Stimulated activated naive B cell treated with anti-CD40 and anti-IgM and Interleukin-4, amounts not matched to agents 10 μg/mL and 1 μg/mL and 100 μg/mL, for 72 hours (primary cell): ENCODE data around the gene FEM1B.
A peak's percentile ranks its signal among the peaks of the same experiment; 100 is the strongest.
"Not testable (repeated sequence)": the region's sequence is repeated elsewhere in the genome, so short reads cannot be mapped to it uniquely, and the experiment has no call there.

ENCODE experiments used
- ATAC-seq, 2 donors: fragments of 150-1000 bp; cut with Tn5 transposase; replicated peaks; 2 replicates each; pipeline ENCODE4 v1.10.0; 2021; ENCODE audit warnings: moderate library complexity in 1 of 2
- DNase-seq: peaks from one replicate; pipeline ENCODE4 v3.0.0; 2021
- H3K27ac Mint-ChIP-seq: one replicate; pipeline ENCODE4 v1.8.0; 2022; ENCODE audit warnings: mild to moderate bottlenecking, mixed read lengths
- H3K27me3 Mint-ChIP-seq, 2 donors: one replicate each; pipeline ENCODE4 v1.8.0; 2022; ENCODE audit warnings: mixed read lengths in 2 of 2
- H3K36me3 Mint-ChIP-seq, 2 donors: one replicate each; pipeline ENCODE4 v1.8.0; 2022; ENCODE audit warnings: mixed read lengths in 2 of 2, mild to moderate bottlenecking in 1 of 2
- H3K4me1 Mint-ChIP-seq, 2 donors: one replicate each; pipeline ENCODE4 v1.8.0; 2022; ENCODE audit warnings: mixed read lengths in 2 of 2, mild to moderate bottlenecking in 1 of 2
- H3K4me3 Mint-ChIP-seq, 2 donors: one replicate each; pipeline ENCODE4 v1.8.0; 2022; ENCODE audit warnings: mild to moderate bottlenecking in 2 of 2, mixed read lengths in 2 of 2, moderate library complexity in 1 of 2
- H3K9me3 Mint-ChIP-seq, 2 donors: one replicate each; pipeline ENCODE4 v1.8.0; 2022; ENCODE audit warnings: mixed read lengths in 2 of 2, mild to moderate bottlenecking in 1 of 2

Gene FEM1B

GRCh38 chr15:68277603-68278344 lies at the start of gene FEM1B:
Gene FEM1B (plus strand): TSS chr15:68277745. CDS start chr15:68278418, 673 bp downstream.
- Mint-ChIP-seq H3K27ac (peak within 1 kb of the TSS; percentile 99), H3K4me3 (peak within 1 kb of the TSS; percentile 94 to 97), H3K27me3 (no peaks in the 10 kb centered on the region), H3K4me1 (peaks cover 32 to 53% of the 10 kb centered on the region in 2 donors), H3K9me3 (no peaks in the 10 kb centered on the region), H3K36me3 (peaks cover 16 to 20% of the 10 kb centered on the region in 2 donors)
- ATAC-seq, result peak; percentile 85 to 88
- peak; percentile 90 for DNase-seq

GRCh38 chr15:68228143-68228970 lies 49.2 kb upstream of the FEM1B start:
- Mint-ChIP-seq H3K4me3 (peak overlapping the region; percentile 81 to 84), H3K9me3 (no peaks in the 10 kb centered on the region), H3K4me1 (peaks cover 38 to 72% of the 10 kb centered on the region in 2 donors), H3K27ac (peak overlapping the region; percentile 95), H3K27me3 (no peaks in the 10 kb centered on the region), H3K36me3 (peaks cover 2 to 14% of the 10 kb centered on the region in 2 donors)
- DNase-seq, result no peak
- ATAC-seq, result no peak

- peak overlapping the region; percentile 81 to 84 for H3K4me3 Mint-ChIP-seq
- peaks cover 42 to 76% of the 10 kb centered on the region in 2 donors for H3K4me1 Mint-ChIP-seq
- H3K27ac Mint-ChIP-seq, result peak overlapping the region; percentile 95
- no peaks in the 10 kb centered on the region for H3K27me3 Mint-ChIP-seq
- ATAC-seq, result peak; percentile 1
- H3K9me3 Mint-ChIP-seq, result no peaks in the 10 kb centered on the region
- DNase-seq, result peak; percentile 39
- H3K36me3 Mint-ChIP-seq, result peaks cover 2 to 14% of the 10 kb centered on the region in 2 donors
Observed at GRCh38 chr15:68228971-68229385, 48.6 kb upstream of the FEM1B start.

GRCh38 chr15:68229386-68230156 lies 48.0 kb upstream of the FEM1B start, which contains the start of gene CLN6:
Gene CLN6 (minus strand): TSS chr15:68229728. CDS start chr15:68229584, 144 bp downstream.
- no peaks in the 10 kb centered on the region for H3K9me3 Mint-ChIP-seq

GRCh38 chr15:68230157-68231100 lies 47.1 kb upstream of the FEM1B start:
- peaks cover 0 to 5% of the 10 kb centered on the region in 2 donors for H3K36me3 Mint-ChIP-seq
- peak overlapping the region; percentile 94 for H3K27ac Mint-ChIP-seq
- peak in 1 of 2 donors; percentile 22 for ATAC-seq
- peaks cover 33 to 64% of the 10 kb centered on the region in 2 donors for H3K4me1 Mint-ChIP-seq
- no peaks in the 10 kb centered on the region for H3K27me3 Mint-ChIP-seq
- H3K4me3 Mint-ChIP-seq, result peak overlapping the region; percentile 81 to 84
- peak; percentile 41 for DNase-seq
- no peaks in the 10 kb centered on the region for H3K9me3 Mint-ChIP-seq

More at GRCh38 chr15:68229386-68230156, 48.0 kb upstream of the FEM1B start, which contains the start of gene CLN6:
- peak within 1 kb of the TSS; percentile 81 to 84 for H3K4me3 Mint-ChIP-seq
- DNase-seq (peak; percentile 81), ATAC-seq (peak; percentile 78 to 87)
- no peaks in the 10 kb centered on the region for H3K27me3 Mint-ChIP-seq
- H3K27ac Mint-ChIP-seq, result peak within 1 kb of the TSS; percentile 95
- peaks cover under 1 to 13% of the 10 kb centered on the region in 2 donors for H3K36me3 Mint-ChIP-seq
- peaks cover 40 to 72% of the 10 kb centered on the region in 2 donors for H3K4me1 Mint-ChIP-seq

GRCh38 chr15:68231102-68231818 lies 46.3 kb upstream of the FEM1B start:
- no peaks in the 10 kb centered on the region for H3K9me3 Mint-ChIP-seq
- peak overlapping the region; percentile 11 to 70 for H3K4me3 Mint-ChIP-seq
- peaks cover 0 to 5% of the 10 kb centered on the region in 2 donors for H3K36me3 Mint-ChIP-seq
- H3K27ac Mint-ChIP-seq, result peak overlapping the region; percentile 84
- ATAC-seq (no peak), DNase-seq (no peak)
- H3K27me3 Mint-ChIP-seq, result no peaks in the 10 kb centered on the region
- peaks cover 33 to 55% of the 10 kb centered on the region in 2 donors for H3K4me1 Mint-ChIP-seq

- no peaks in the 10 kb centered on the region for H3K9me3 Mint-ChIP-seq
- H3K27ac Mint-ChIP-seq, result no peak overlapping the region
Observed at GRCh38 chr15:68232449-68232848, 45.1 kb upstream of the FEM1B start.

GRCh38 chr15:68232937-68233336 lies 44.6 kb upstream of the FEM1B start:
- Mint-ChIP-seq H3K36me3 (peaks cover 0 to 5% of the 10 kb centered on the region in 2 donors), H3K4me1 (peaks cover 26 to 40% of the 10 kb centered on the region in 2 donors), H3K4me3 (no peak overlapping the region), H3K27ac (peak overlapping the region; percentile 70), H3K27me3 (no peaks in the 10 kb centered on the region), H3K9me3 (no peaks in the 10 kb centered on the region)
- ATAC-seq (peak in 1 of 2 donors; percentile 48), DNase-seq (no peak)

More at GRCh38 chr15:68232449-68232848, 45.1 kb upstream of the FEM1B start:
- H3K36me3 Mint-ChIP-seq, result peaks cover 0 to 5% of the 10 kb centered on the region in 2 donors
- no peak overlapping the region for H3K4me3 Mint-ChIP-seq
- DNase-seq, result no peak
- H3K27me3 Mint-ChIP-seq, result no peaks in the 10 kb centered on the region
- H3K4me1 Mint-ChIP-seq, result peaks cover 30 to 45% of the 10 kb centered on the region in 2 donors
- ATAC-seq, result no peak

- peaks cover 16 to 29% of the 10 kb centered on the region in 2 donors for H3K4me1 Mint-ChIP-seq
- no peak for DNase-seq
- no peaks in the 10 kb centered on the region for H3K27me3 Mint-ChIP-seq
- ATAC-seq, result no peak
- H3K9me3 Mint-ChIP-seq, result no peaks in the 10 kb centered on the region
- H3K27ac Mint-ChIP-seq, result no peak overlapping the region
- no peaks in the 10 kb centered on the region for H3K36me3 Mint-ChIP-seq
- no peak overlapping the region for H3K4me3 Mint-ChIP-seq
Observed at GRCh38 chr15:68234060-68234459, 43.5 kb upstream of the FEM1B start.

GRCh38 chr15:68234520-68234919 lies 43.0 kb upstream of the FEM1B start:
- peaks cover 16 to 29% of the 10 kb centered on the region in 2 donors for H3K4me1 Mint-ChIP-seq
- not testable (repeated sequence) for ATAC-seq, DNase-seq, H3K9me3 Mint-ChIP-seq, H3K36me3 Mint-ChIP-seq, H3K4me3 Mint-ChIP-seq, H3K27me3 Mint-ChIP-seq, H3K27ac Mint-ChIP-seq

- H3K4me3 Mint-ChIP-seq, result no peak overlapping the region
- ATAC-seq, result no peak
- no peaks in the 10 kb centered on the region for H3K9me3 Mint-ChIP-seq
- peaks cover 15 to 25% of the 10 kb centered on the region in 2 donors for H3K4me1 Mint-ChIP-seq
- no peaks in the 10 kb centered on the region for H3K36me3 Mint-ChIP-seq
- no peaks in the 10 kb centered on the region for H3K27me3 Mint-ChIP-seq
- no peak overlapping the region for H3K27ac Mint-ChIP-seq
- DNase-seq, result no peak
Observed at GRCh38 chr15:68235022-68235421, 42.5 kb upstream of the FEM1B start.

GRCh38 chr15:68239025-68239424 lies 38.5 kb upstream of the FEM1B start:
- Mint-ChIP-seq H3K4me1 (no peaks in the 10 kb centered on the region), H3K9me3 (peaks cover 6 to 11% of the 10 kb centered on the region in 2 donors), H3K27me3 (no peaks in the 10 kb centered on the region), H3K4me3 (no peak overlapping the region), H3K27ac (no peak overlapping the region), H3K36me3 (peaks cover 6 to 9% of the 10 kb centered on the region in 2 donors)
- DNase-seq, result no peak
- no peak for ATAC-seq
